NCI-H1105 treated with DMSO at 0.1 percent for 48 hours (cell line): ENCODE data around the gene SLC13A1.

Experiments
- DNase-seq: peaks from one replicate; lab custom pipeline; 2025; lab: John Stamatoyannopoulos, UW

Gene SLC13A1

DNA sequence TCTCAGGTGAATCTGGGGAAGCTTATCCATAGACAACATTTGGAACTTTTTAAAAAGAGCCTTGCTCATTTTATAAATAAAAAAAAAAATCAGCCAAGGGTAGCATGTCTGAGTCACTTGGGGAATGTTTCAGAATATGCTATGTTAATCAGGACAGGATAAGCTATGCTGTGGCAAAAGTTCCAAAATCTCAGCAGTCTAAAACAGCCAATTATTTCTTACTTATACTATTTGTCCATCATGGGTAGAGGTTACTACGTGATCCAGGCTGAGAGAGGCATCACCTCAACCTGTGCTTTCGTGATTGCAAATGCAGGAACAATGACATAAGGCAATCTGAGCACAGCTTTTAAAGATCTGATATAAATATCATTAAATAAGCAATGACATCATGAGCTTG lies 6.5 kb downstream of the SLC13A1 start:
- DNase-seq, result no peak

GRCh38 chr7:123191132-123191531 lies 8.6 kb downstream of the SLC13A1 start:
- DNase-seq, result no peak

- DNase-seq, result no peak
Measured at GRCh38 chr7:123190109-123190831, 9.5 kb downstream of the SLC13A1 start.

DNA sequence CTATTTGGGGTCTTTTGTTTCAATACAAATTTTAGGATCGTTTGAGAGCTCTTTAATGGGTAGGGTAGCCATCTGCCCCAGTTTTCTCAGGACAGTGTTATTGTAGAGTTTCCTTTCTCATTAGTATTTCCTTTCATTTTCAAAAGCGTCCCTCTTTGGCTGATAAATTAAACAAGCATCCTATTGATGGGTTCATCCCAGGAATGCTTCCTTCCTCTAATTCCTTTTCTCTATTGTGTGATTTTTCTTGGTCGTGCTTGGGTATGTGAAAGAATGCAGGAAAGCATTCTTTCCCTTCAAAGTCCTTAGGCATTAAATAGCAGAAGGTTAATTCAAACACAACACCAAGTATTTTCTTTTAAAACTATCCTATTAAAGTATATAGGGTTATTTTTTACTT lies 14.0 kb downstream of the SLC13A1 start:
- no peak for DNase-seq

DNA sequence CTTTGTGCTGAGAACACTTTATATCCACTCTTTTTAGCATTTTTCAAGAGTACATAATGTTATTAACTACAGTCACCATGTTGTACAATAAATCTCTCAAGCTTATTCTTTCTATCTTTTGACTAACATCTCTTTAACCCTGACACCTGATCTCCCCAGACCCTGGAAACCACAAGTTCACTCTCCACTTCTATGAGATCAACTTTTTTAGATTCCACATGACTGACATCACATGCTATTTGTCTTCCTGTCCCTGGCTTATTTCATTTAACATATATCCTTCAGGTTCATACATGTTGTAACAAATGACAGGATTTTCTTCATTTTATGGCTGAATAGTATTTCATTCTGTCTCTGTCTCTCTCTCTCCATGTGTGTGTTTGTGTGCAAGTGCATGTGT lies 15.5 kb downstream of the SLC13A1 start:
- no peak for DNase-seq

GRCh38 chr7:123183431-123183830 lies 16.3 kb downstream of the SLC13A1 start:
- DNase-seq, result no peak

- DNase-seq, result no peak
Measured at GRCh38 chr7:123177442-123177841, 22.3 kb downstream of the SLC13A1 start.

DNA sequence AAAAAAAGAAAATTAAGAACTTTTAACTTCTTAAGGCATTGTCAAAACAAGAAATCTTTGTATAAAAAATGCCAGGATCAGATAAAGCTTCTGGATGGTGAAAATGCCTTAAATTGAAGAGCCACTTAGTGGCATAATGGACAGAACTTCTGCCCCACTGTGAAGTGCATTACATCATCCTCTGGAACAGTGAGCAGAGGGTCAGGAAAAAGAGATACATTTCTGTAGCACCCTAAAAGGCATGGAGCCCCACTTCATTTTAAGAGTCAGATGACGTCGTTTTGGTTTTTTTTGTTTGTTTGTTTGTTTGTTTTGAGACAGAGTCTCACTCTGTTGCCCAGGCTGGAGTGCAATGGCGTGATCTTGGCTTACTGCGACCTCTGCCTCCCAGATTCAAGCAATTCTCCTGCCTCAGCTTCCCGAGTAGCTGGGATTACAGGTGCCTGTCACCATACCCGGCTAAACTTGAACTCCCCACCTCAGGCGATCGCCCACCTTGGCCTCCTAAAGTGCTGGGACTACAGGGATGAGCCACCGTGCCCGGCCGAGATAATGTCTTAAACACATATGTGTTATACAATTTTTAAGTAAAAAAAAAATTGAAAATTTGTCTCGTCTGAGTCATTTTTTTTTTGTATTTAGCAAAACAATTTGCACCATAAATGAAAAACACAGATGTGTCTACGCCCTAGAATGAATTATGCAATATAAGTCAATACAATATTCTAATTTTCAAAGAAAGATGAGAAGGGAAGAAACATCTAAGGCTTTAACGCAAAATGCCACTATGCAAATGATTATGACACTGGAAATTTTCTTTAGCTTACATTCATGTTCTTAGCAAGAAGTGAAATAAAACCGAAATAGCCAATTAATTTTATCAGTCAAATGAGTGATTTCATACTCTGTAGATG lies 29.2 kb downstream of the SLC13A1 start:
- no peak for DNase-seq

DNA sequence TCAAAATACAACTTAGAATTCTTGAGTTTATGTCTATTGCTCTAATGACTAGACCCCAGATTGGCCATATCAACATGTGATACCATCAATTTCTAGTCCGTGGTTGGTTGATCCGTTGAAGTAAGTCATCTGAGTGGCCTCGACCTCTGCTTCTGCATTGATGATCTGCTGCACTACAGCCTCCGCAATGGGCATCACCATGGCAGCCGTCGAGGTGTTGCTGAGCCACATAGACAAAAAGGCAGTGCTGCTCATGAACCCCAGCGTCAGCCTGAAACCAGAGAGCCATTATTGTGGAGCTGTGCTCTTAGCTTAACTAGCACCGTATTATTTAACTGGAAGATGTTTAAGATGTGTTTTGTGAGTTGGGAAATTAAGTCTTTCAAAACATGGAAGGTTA lies 30.7 kb downstream of the SLC13A1 start:
- no peak for DNase-seq

DNA sequence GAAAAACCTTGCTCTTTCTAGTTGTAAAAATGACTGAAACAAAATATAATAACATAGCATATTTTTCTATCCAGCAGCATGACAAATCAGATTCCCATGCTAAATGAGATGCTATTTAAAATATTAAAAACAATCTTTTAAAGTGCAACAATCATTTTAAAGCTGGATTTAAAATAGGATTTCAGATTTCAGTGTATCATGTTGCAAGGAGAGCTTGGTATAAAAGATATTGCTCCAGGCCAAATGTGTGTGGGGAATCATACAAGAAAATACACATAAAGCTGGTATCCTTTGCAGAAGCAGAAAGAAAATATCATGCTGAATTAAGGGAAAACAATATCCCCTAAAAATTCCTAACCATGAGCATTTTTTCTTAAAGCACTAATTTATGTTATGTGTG lies 42.2 kb downstream of the SLC13A1 start:
- no peak for DNase-seq

DNA sequence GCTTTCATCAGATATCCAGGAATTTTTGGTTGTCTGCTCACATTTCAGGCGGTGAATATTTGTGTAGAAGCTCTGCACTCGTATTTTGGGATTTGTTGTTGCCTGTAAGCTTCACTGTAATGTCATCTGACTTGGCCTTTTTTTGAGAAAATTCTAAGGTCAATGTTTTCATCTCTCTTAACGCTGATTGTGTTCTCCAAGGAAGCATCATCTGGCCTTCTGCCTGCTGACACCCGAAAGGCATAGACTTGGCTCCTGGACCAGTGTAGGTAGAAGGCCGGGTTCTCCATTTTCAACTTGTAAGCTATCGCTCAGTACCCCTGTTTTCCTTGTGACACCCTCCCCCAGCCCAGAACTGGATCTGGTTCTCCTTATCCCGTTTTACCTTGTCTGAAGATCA lies 44.2 kb downstream of the SLC13A1 start:
- no peak for DNase-seq

DNA sequence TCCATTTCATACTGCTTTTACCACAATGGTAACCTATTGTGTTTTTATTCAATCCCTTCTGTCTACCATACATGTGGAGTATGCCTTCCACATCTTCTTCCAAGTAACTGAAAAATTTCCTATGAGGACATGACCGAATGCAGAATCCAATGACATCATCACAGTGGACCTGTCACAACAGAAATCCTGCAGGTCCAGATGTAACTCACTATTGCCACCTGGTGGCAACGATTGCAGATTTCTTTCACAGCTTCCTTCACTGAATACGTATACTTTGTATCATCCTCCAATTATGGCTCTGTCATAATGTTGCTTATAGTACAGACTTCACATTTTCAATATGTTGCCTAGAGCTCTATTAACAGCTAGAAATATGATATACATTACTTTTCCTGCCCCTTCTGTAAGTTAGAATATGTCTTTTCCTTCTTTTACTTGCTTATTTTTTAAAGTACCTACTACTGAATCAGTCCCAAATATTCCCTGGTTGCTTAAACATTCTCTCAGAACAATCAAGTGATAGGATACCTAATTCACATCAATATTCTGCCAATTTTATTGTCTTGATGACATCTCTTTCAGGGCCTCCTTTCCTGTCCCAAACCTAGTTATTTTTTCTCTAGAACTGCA lies 45.4 kb downstream of the SLC13A1 start:
- peak; percentile 75 for DNase-seq

DNA sequence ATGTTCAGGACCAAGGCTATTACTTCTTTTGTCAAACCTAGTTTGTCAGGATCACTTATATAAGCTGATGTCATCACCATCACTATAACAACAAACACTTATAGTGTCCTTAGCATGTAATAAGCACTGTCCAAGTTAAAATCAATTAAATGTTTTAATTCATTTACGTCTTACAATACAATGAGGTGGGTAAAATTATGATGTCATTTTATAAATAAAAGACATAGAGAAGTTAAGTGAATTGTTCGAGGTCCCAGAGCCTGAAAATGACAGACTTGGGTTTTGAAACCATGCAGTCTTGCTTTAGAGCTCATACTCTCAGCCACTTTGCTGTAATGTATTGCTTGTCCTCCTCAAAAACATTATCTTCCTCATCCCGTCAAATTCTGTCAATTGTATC lies 48.3 kb downstream of the SLC13A1 start:
- DNase-seq, result no peak

DNA sequence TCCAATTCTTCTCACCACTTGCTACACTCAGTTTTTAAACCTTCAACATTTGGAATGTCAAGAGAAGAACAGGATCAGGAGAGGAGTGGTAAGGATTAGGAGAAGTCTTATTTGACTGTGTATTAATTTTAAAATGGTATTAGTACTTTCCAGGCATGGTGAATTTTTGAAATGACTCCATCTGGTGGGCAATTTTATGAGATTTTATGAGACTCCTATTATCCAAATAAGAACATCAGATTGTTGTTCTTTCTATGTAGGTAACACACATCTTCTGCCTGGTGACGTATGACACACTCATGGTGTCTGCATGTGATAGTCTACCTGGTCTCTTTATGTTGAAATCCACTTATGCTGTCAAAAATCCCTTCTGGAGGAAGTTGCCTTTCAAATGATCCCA lies 51.0 kb downstream of the SLC13A1 start:
- DNase-seq, result no peak

DNA sequence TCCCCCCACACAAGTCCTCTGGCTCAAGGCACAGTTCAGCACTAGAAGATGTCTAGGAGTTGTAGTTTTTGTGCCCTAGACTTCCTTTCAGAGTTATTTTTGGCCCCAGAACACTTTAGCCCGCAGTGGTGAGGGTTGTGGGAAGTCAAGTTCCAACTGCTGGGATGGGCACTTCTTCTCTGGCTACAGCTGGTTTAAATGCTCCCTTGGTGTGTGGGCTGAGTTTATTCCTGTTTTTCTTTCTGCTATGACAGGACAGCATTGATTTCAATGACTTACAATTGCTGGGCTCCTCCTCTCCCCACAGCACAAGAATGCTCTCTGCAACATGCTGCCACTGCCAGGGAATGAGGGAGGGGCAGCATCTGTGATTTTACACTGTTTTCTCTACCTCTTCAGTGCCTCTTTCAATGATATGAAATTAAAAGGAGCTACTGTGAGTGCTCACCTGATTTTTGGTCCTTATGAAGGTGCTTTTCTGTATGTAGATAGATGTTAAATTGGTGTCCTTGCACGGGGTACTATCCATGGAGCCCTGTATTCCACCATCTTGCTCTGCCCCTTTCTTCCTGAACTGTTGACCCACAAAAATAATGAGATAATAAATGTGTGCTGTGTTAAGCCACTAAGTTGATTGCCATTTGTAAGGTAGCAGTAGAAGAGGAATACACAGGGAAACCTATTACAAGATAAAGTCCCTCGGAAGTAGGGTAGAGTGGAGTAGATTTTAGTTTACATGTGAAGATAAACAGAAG lies 56.3 kb downstream of the SLC13A1 start:
- no peak for DNase-seq

GRCh38 chr7:123140561-123140960 lies 59.2 kb downstream of the SLC13A1 start:
- no peak for DNase-seq

DNA sequence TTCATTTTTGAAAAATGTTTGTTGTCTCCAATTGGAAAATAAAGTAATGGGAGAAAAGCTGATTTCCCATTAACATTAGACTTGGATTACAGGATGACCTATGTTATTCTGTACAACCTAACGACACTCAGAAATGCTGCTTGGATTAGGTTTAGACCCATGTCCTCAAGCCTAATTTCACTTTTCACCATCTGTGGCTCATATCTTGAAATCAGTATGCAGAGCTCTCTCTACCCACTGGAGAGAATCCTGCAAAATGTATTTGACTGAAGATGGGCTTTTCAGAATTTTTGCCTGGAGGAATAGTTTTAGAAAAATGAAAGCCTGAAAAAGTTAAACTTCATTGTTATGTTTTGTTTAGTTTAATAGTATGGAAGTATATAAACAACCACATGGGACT lies 63.8 kb downstream of the SLC13A1 start:
- DNase-seq, result no peak

DNA sequence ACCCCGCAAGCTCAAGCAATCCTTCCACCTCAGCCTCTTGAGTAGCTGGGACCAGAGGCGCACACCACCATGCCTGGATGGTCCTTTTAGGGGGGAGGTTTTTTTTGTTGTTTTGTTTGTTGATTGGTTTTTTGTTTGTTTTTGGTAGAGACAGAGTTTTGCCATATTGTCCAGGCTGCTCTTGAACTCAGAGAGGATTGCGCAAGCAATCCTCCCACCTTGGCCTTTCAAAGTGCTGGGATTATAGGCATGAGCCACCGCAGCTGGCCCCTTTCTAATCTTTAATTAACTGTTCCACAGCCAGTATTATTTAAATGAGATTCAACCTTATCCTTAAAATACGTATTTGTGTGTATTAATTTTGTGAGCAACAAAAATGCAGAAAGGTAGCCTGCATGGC lies 65.8 kb downstream of the SLC13A1 start:
- DNase-seq, result no peak

GRCh38 chr7:123131961-123132360 lies 67.8 kb downstream of the SLC13A1 start:
- no peak for DNase-seq

GRCh38 chr7:123131556-123131955 lies 68.2 kb downstream of the SLC13A1 start:
- DNase-seq, result no peak

- no peak for DNase-seq
Measured at GRCh38 chr7:123131140-123131539, 68.6 kb downstream of the SLC13A1 start.

DNA sequence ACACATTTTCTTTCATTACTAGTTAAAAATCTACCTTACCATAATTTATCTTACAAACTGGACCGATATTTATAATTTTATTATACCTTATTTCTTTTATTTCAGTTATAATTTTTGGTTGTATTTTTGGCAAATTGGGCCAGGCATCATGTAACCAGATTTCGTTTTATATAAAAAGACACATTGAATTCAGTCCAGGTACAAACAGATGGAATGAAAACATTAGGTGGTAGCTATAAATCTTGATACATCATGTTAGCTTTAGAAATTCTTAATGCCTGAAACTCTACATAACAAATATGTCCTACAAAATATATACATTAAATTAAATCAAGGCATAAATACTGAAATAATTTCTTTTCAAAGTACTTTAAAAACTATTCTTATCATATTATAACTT lies 73.1 kb downstream of the SLC13A1 start:
- no peak for DNase-seq
